ENCODE results near the gene SPRR2D.

- TF ChIP-seq CTCF (optimal IDR thresholded peaks at IDR 0.05 in 1 of 3, IDR thresholded peaks at IDR 0.05 in 1 of 3, conservative IDR thresholded peaks at IDR 0.05 in 1 of 3; ENCODE audit: extremely low read depth in 1 of 3, insufficient read depth in 2 of 3, low read length in 3 of 3): no peak
- no peak for TF ChIP-seq EZH2 (IDR thresholded peaks at IDR 0.05; ENCODE audit: low read length)
Observed at GRCh38 chr1:153058154-153058553, 17.2 kb upstream of the SPRR2D start.
